CD4-positive, alpha-beta T cell (primary cell): ENCODE results near the gene KCNMB2. TPM values are rescaled to one million over a fixed set of nuclear protein-coding genes. Genes with fewer than 3 reads are reported as not detected.

ENCODE experiments used
- ATAC-seq: fragments of 200-7000 bp; cut with Tn5 transposase; one replicate; pipeline ENCODE4 v1.10.0; 2022; ENCODE audit warnings: mild to moderate bottlenecking; ENCODE audit not compliant: poor library complexity
- CTCF ChIA-PET: fragments of 350-600 bp; sonication (Branson Sonifier 250); formaldehyde crosslinking; loops from one replicate; lab custom pipeline; 2021; ENCODE audit warnings: antibody characterized with exemption, inconsistent platforms; lab: Charles Lee
- POLR2A ChIA-PET: fragments of 350-600 bp; sonication (Branson Sonifier 250); formaldehyde crosslinking; loops from one replicate; lab custom pipeline; 2021; ENCODE audit warnings: antibody characterized with exemption, inconsistent platforms; lab: Charles Lee
- DNase-seq, 14 experiments: peaks; one replicate each; pipeline ENCODE4 v3.0.0-alpha.2; 2013 to 2020; ENCODE audit warnings: mixed read lengths in 2 of 14
- H3K27ac ChIP-seq, 2 donors: one replicate each; pipeline versions ENCODE4 v1.5.1 to v1.7.0; 2013; ENCODE audit warnings: low read length in 2 of 2, low read depth in 1 of 2, mild to moderate bottlenecking in 1 of 2
- H3K27me3 ChIP-seq, 2 experiments: 1 replicate in 1 of 2; 2 replicates in 1 of 2; pipeline versions ENCODE4 v1.6.1 to v1.7.0; 2013; ENCODE audit warnings: low read length in 2 of 2, control low read depth in 1 of 2, mild to moderate bottlenecking in 1 of 2, moderate library complexity in 1 of 2; ENCODE audit not compliant: insufficient read depth in 2 of 2, control insufficient read depth in 1 of 2
- H3K36me3 ChIP-seq: one replicate; pipeline ENCODE4 v1.6.1; 2013; ENCODE audit warnings: low read length, control low read depth; ENCODE audit not compliant: insufficient read depth
- H3K4me1 ChIP-seq: one replicate; pipeline ENCODE4 v1.6.1; 2013; ENCODE audit warnings: low read length, control low read depth; ENCODE audit not compliant: insufficient read depth
- H3K4me3 ChIP-seq: one replicate; pipeline ENCODE4 v1.5.1; 2013; ENCODE audit warnings: mild to moderate bottlenecking, low read length, moderate library complexity
- H3K9me3 ChIP-seq, 2 experiments: 1 replicate in 1 of 2; 2 replicates in 1 of 2; pipeline versions ENCODE4 v1.6.1 to v1.7.0; 2013; ENCODE audit warnings: low read length in 2 of 2, mild to moderate bottlenecking in 2 of 2, control low read depth in 1 of 2, moderate library complexity in 1 of 2; ENCODE audit not compliant: control insufficient read depth in 1 of 2, insufficient read depth in 1 of 2
- H3K27ac Mint-ChIP-seq: one replicate; pipeline ENCODE4 v1.8.0; 2020; ENCODE audit warnings: mixed read lengths
- H3K27me3 Mint-ChIP-seq: one replicate; pipeline ENCODE4 v1.8.0; 2021; ENCODE audit warnings: mixed read lengths
- H3K36me3 Mint-ChIP-seq: one replicate; pipeline ENCODE4 v1.8.0; 2021; ENCODE audit warnings: low read depth, mixed read lengths
- H3K4me1 Mint-ChIP-seq: one replicate; pipeline ENCODE4 v1.8.0; 2021; ENCODE audit warnings: low read depth, mixed read lengths
- H3K4me3 Mint-ChIP-seq: one replicate; pipeline ENCODE4 v1.8.0; 2020; ENCODE audit warnings: mild to moderate bottlenecking, mixed read lengths
- H3K9me3 Mint-ChIP-seq: one replicate; pipeline ENCODE4 v1.8.0; 2020; ENCODE audit warnings: mixed read lengths
- CTCF ChIP-seq: fragments of 200-600 bp; IDR thresholded peaks from one replicate; pipeline ENCODE4 v1.8.0; 2022; ENCODE audit warnings: antibody characterized with exemption, mild to moderate bottlenecking
- intact Hi-C, 2 experiments: fragments of 100-400 bp; cut with DNase I in 1 of 2; cut with micrococcal nuclease in 1 of 2; formaldehyde crosslinking; loops; one replicate each; pipeline versions ENCODE4 v1.15.1 to v1.9.0; 2023 to 2025; cut with DNase I, micrococcal nuclease
- total RNA-seq, 174 experiments: library from RNA in 2 of 174; stranded (reverse) in 2 of 174; gene quantifications; one replicate each; pipeline ENCODE4 v1.2.3 and lab custom pipeline; 2021 to 2026

Gene KCNMB2
- total RNA-seq, 2 experiments from 2014 or later: not detected

- ATAC-seq (no peak), DNase-seq (no peak)
- Mint-ChIP-seq H3K36me3 (no peaks in the 10 kb centered on the region), H3K9me3 (no peaks in the 10 kb centered on the region), H3K27me3 (no peaks in the 10 kb centered on the region), H3K4me1 (no peaks in the 10 kb centered on the region), H3K27ac (no peak overlapping the region), H3K4me3 (no peak overlapping the region)
- no peak overlapping the region for H3K27ac ChIP-seq
- no peak overlapping the region for H3K4me3 ChIP-seq
- no peak for TF ChIP-seq CTCF
- H3K27me3 ChIP-seq: no peaks in the 10 kb centered on the region
- H3K36me3 ChIP-seq: no peaks in the 10 kb centered on the region
- H3K9me3 ChIP-seq: no peaks in the 10 kb centered on the region
- POLR2A ChIA-PET: no interaction called here
- no peaks in the 10 kb centered on the region for H3K4me1 ChIP-seq
- CTCF ChIA-PET: no interaction called here
- intact Hi-C loops: no loop called here
These were observed 229.2 kb downstream of the KCNMB2 start for GRCh38 chr3:178765472-178765871.

- no peak overlapping the region for H3K4me3 Mint-ChIP-seq
- no peaks in the 10 kb centered on the region for H3K36me3 ChIP-seq
- DNase-seq (no peak), ATAC-seq (no peak)
- H3K4me1 ChIP-seq: no peaks in the 10 kb centered on the region
- POLR2A ChIA-PET: no interaction called here
- H3K36me3 Mint-ChIP-seq: no peaks in the 10 kb centered on the region
- no peak overlapping the region for H3K27ac Mint-ChIP-seq
- H3K27me3 Mint-ChIP-seq: no peaks in the 10 kb centered on the region
- peaks cover 2% of the 10 kb centered on the region for H3K4me1 Mint-ChIP-seq
- no peaks in the 10 kb centered on the region for H3K9me3 ChIP-seq
- no peak overlapping the region for H3K4me3 ChIP-seq
- H3K27me3 ChIP-seq: no peaks in the 10 kb centered on the region
- H3K9me3 Mint-ChIP-seq: peaks cover 5% of the 10 kb centered on the region
- no peak overlapping the region for H3K27ac ChIP-seq
- no peak for TF ChIP-seq CTCF
- CTCF ChIA-PET: no interaction called here
- intact Hi-C loops: no loop called here
These were observed 231.3 kb downstream of the KCNMB2 start for GRCh38 chr3:178767581-178767980.

GRCh38 chr3:178768072-178768864 lies 232.0 kb downstream of the KCNMB2 start:
- no peak for TF ChIP-seq CTCF
- Mint-ChIP-seq H3K27ac (no peak overlapping the region), H3K27me3 (no peaks in the 10 kb centered on the region), H3K4me1 (peaks cover 6% of the 10 kb centered on the region), H3K4me3 (no peak overlapping the region), H3K9me3 (peaks cover 5% of the 10 kb centered on the region), H3K36me3 (no peaks in the 10 kb centered on the region)
- intact Hi-C loops: no loop called here
- no peaks in the 10 kb centered on the region for H3K27me3 ChIP-seq
- CTCF ChIA-PET: no interaction called here
- H3K4me1 ChIP-seq: no peaks in the 10 kb centered on the region
- ATAC-seq: no peak
- POLR2A ChIA-PET: no interaction called here
- no peak overlapping the region for H3K4me3 ChIP-seq
- DNase-seq: no peak
- H3K9me3 ChIP-seq: no peaks in the 10 kb centered on the region
- no peaks in the 10 kb centered on the region for H3K36me3 ChIP-seq
- H3K27ac ChIP-seq: no peak overlapping the region
